ENCODE data around the gene SPDYC. TPM values are rescaled to one million over a fixed set of nuclear protein-coding genes. Genes with fewer than 3 reads are reported as not detected.
A peak's percentile ranks its signal among the peaks of the same experiment; 100 is the strongest.

SPDYC gene
- total RNA-seq, 3 donors from 2014 or later, result not detected

- ATAC-seq (no peak), DNase-seq (no peak)
- H3K36me3 ChIP-seq (ENCODE audit: low read depth), result peaks cover 5% of the 10 kb centered on the region
- no peaks in the 10 kb centered on the region for H3K9me3 ChIP-seq
- no peak for TF ChIP-seq CTCF (IDR thresholded peaks at IDR 0.05)
- no peak overlapping the region for H3K4me3 ChIP-seq
- no peaks in the 10 kb centered on the region for H3K4me1 ChIP-seq (ENCODE audit: low read depth)
- intact Hi-C loops (cut with DNase I, micrococcal nuclease), result no loop called here
Measured at GRCh38 chr11:65194564-65194963, 24.5 kb downstream of the SPDYC start.

- no peak for DNase-seq
- no peak for ATAC-seq
- Histone ChIP-seq H3K4me3 (no peak overlapping the region), H3K4me1 (ENCODE audit: low read depth) (peaks cover 12% of the 10 kb centered on the region), H3K36me3 (ENCODE audit: low read depth) (peaks cover 1% of the 10 kb centered on the region), H3K9me3 (no peaks in the 10 kb centered on the region)
- intact Hi-C loops (cut with DNase I, micrococcal nuclease), result no loop called here
- TF ChIP-seq CTCF (IDR thresholded peaks at IDR 0.05), result no peak
Measured at GRCh38 chr11:65204143-65204542, 34.1 kb downstream of the SPDYC start.

- peak; percentile 90 for TF ChIP-seq CTCF (IDR thresholded peaks at IDR 0.05)
- no peaks in the 10 kb centered on the region for H3K9me3 ChIP-seq
- peaks cover 12% of the 10 kb centered on the region for H3K4me1 ChIP-seq (ENCODE audit: low read depth)
- ATAC-seq, result peak; percentile 69
- intact Hi-C loops (cut with DNase I, micrococcal nuclease), result no loop called here
- no peak for DNase-seq
- H3K36me3 ChIP-seq (ENCODE audit: low read depth), result peaks cover 2% of the 10 kb centered on the region
- no peak overlapping the region for H3K4me3 ChIP-seq
Measured at GRCh38 chr11:65204646-65205601, 34.9 kb downstream of the SPDYC start.

GRCh38 chr11:65205602-65205967, 35.6 kb downstream of the SPDYC start:
- DNase-seq (no peak), ATAC-seq (no peak)
- intact Hi-C loops (cut with DNase I, micrococcal nuclease), result no loop called here
- Histone ChIP-seq H3K36me3 (ENCODE audit: low read depth) (peaks cover 6% of the 10 kb centered on the region), H3K4me3 (no peak overlapping the region), H3K9me3 (no peaks in the 10 kb centered on the region), H3K4me1 (ENCODE audit: low read depth) (peaks cover 12% of the 10 kb centered on the region)
- no peak for TF ChIP-seq CTCF (IDR thresholded peaks at IDR 0.05)

- Histone ChIP-seq H3K4me1 (ENCODE audit: low read depth) (peaks cover 12% of the 10 kb centered on the region), H3K9me3 (no peaks in the 10 kb centered on the region), H3K4me3 (no peak overlapping the region), H3K36me3 (ENCODE audit: low read depth) (peaks cover 6% of the 10 kb centered on the region)
- DNase-seq (no peak), ATAC-seq (no peak)
- TF ChIP-seq CTCF (IDR thresholded peaks at IDR 0.05), result no peak
- intact Hi-C loops (cut with DNase I, micrococcal nuclease), result no loop called here
Measured at GRCh38 chr11:65206441-65206841, 36.4 kb downstream of the SPDYC start.
